ENCODE results near the gene MED8. TPM values are rescaled to one million over a fixed set of nuclear protein-coding genes. Genes with fewer than 3 reads are reported as not detected.

Gene MED8
- total and polyA plus RNA-seq, 2 of the 13 experiments (the other 11 are each of a cell fraction or from before 2014, with no cell fraction given): 16.9 to 77.4 TPM

DNA sequence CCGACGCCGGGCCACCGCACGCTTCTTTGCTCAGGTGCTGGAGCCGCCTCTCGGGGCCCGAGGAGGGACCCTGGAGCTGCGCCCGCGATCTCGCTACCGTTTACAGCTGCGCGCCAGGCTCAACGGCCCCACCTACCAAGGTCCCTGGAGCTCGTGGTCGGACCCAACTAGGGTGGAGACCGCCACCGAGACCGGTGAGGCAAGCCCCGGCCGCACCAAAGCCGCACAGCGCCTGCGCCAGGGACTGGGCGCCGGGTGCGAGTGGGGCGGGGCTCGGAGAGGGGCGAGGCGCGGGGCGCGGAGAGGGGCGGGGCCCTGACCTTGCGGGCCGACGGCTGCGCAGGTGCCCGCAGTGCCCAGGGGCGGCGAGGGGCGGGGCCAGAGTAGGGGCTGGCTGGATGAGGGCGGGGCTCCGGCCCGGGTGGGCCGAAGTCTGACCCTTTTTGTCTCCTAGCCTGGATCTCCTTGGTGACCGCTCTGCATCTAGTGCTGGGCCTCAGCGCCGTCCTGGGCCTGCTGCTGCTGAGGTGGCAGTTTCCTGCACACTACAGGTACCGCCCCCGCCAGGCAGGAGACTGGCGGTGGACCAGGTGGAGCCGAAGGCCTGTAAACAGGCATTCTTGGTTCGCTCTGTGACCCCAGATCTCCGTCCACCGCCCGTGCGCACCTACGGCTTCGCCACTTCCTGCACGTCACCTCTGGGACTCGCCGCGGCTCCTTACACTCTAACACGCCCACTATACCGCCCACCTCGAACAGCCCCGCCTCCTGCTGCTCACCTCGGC, 40.6 kb downstream of the MED8 start (continued):
- TF ChIP-seq ZNF513 (CRISPR knock-in tag; conservative IDR thresholded peaks at IDR 0.05) (no peak), ZNF451 (CRISPR knock-in tag; IDR thresholded peaks at IDR 0.05) (0 out of 2 replicates have a peak, but pooled peaks have one; percentile 17), ZKSCAN8 (CRISPR knock-in tag; IDR thresholded peaks at IDR 0.05; ENCODE audit: borderline replicate concordance) (no peak), RARG (CRISPR knock-in tag; IDR thresholded peaks at IDR 0.05; ENCODE audit: low read depth) (no peak), ISX (CRISPR knock-in tag; conservative IDR thresholded peaks at IDR 0.05) (no peak; the same call in 1 of the 2 replicates), ZNF850 (CRISPR knock-in tag; conservative IDR thresholded peaks at IDR 0.05) (no peak), NFATC3 (CRISPR knock-in tag; IDR thresholded peaks at IDR 0.05) (peak; percentile 14; the same call in 1 of the 2 replicates), ZNF558 (CRISPR knock-in tag; IDR thresholded peaks at IDR 0.05; ENCODE audit: borderline replicate concordance) (no peak; the same call in 1 of the 2 replicates), ZNF724P (CRISPR knock-in tag; IDR thresholded peaks at IDR 0.05; ENCODE audit: borderline replicate concordance) (no peak), ZNF674 (CRISPR knock-in tag; IDR thresholded peaks at IDR 0.05; ENCODE audit: low read depth) (no peak), AFF4 (CRISPR knock-in tag; IDR thresholded peaks at IDR 0.05) (no peak), SMYD3 (CRISPR knock-in tag; IDR thresholded peaks at IDR 0.05) (no peak), BATF2 (CRISPR knock-in tag; IDR thresholded peaks at IDR 0.05) (no peak), AHR (CRISPR knock-in tag; IDR thresholded peaks at IDR 0.05) (0 out of 2 replicates have a peak, but pooled peaks have one; percentile 25), KLF9 (CRISPR knock-in tag; IDR thresholded peaks at IDR 0.05; ENCODE audit: low read depth) (no peak), IRF2 (CRISPR knock-in tag; IDR thresholded peaks at IDR 0.05) (no peak)
- TF ChIP-seq, protein P1, sequence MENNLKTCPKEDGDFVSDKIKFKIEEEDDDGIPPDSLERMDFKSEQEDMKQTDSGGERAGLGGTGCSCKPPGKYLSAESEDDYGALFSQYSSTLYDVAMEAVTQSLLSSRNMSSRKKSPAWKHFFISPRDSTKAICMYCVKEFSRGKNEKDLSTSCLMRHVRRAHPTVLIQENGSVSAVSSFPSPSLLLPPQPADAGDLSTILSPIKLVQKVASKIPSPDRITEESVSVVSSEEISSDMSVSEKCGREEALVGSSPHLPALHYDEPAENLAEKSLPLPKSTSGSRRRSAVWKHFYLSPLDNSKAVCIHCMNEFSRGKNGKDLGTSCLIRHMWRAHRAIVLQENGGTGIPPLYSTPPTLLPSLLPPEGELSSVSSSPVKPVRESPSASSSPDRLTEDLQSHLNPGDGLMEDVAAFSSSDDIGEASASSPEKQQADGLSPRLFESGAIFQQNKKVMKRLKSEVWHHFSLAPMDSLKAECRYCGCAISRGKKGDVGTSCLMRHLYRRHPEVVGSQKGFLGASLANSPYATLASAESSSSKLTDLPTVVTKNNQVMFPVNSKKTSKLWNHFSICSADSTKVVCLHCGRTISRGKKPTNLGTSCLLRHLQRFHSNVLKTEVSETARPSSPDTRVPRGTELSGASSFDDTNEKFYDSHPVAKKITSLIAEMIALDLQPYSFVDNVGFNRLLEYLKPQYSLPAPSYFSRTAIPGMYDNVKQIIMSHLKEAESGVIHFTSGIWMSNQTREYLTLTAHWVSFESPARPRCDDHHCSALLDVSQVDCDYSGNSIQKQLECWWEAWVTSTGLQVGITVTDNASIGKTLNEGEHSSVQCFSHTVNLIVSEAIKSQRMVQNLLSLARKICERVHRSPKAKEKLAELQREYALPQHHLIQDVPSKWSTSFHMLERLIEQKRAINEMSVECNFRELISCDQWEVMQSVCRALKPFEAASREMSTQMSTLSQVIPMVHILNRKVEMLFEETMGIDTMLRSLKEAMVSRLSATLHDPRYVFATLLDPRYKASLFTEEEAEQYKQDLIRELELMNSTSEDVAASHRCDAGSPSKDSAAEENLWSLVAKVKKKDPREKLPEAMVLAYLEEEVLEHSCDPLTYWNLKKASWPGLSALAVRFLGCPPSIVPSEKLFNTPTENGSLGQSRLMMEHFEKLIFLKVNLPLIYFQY (CRISPR knock-in tag; IDR thresholded peaks at IDR 0.05; ENCODE audit: borderline replicate concordance): peak; percentile 44; the same call in 1 of the 2 replicates
- TF ChIP-seq, protein P2, sequence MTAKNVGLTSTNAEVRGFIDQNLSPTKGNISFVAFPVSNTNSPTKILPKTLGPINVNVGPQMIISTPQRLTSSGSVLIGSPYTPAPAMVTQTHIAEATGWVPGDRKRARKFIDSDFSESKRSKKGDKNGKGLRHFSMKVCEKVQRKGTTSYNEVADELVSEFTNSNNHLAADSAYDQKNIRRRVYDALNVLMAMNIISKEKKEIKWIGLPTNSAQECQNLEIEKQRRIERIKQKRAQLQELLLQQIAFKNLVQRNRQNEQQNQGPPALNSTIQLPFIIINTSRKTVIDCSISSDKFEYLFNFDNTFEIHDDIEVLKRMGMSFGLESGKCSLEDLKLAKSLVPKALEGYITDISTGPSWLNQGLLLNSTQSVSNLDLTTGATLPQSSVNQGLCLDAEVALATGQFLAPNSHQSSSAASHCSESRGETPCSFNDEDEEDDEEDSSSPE (CRISPR knock-in tag; IDR thresholded peaks at IDR 0.05): peak; percentile 70

Measured in HepG2 (cell line).